CD8-positive, alpha-beta memory T cell (primary cell): ENCODE data around the gene TMOD2. TPM values are rescaled to one million over a fixed set of nuclear protein-coding genes. Genes with fewer than 3 reads are reported as not detected.

Source experiments
- CTCF ChIA-PET: fragments of 350-600 bp; sonication (Branson Sonifier 250); formaldehyde crosslinking; loops from one replicate; lab custom pipeline; 2021; ENCODE audit warnings: antibody characterized with exemption; lab: Charles Lee
- POLR2A ChIA-PET: fragments of 350-600 bp; sonication (Branson Sonifier 250); formaldehyde crosslinking; loops from one replicate; lab custom pipeline; 2021; ENCODE audit warnings: antibody characterized with exemption; lab: Charles Lee
- DNase-seq, 5 donors: peaks; one replicate each; pipeline versions ENCODE4 v3.0.0 to v3.0.0-alpha.2; 2020 to 2022; ENCODE audit warnings: mixed read lengths in 1 of 5
- H3K27ac ChIP-seq: one replicate; pipeline ENCODE4 v1.7.0; 2013; ENCODE audit warnings: low read depth, mild to moderate bottlenecking, low read length, moderate library complexity
- H3K27me3 ChIP-seq: 2 replicates; pipeline ENCODE4 v1.7.0; 2013; ENCODE audit warnings: low read length, mild to moderate bottlenecking; ENCODE audit not compliant: insufficient read depth, poor library complexity, severe bottlenecking
- H3K36me3 ChIP-seq: 2 replicates; pipeline ENCODE4 v1.7.0; 2013; ENCODE audit warnings: mild to moderate bottlenecking, low read length, moderate library complexity; ENCODE audit not compliant: insufficient read depth
- H3K4me1 ChIP-seq: 2 replicates; pipeline ENCODE4 v1.7.0; 2013; ENCODE audit warnings: mild to moderate bottlenecking, low read length, moderate library complexity; ENCODE audit not compliant: insufficient read depth
- H3K4me3 ChIP-seq: 2 replicates; pipeline ENCODE4 v1.7.0; 2013; ENCODE audit warnings: mild to moderate bottlenecking, low read length
- H3K9me3 ChIP-seq: 2 replicates; pipeline ENCODE4 v1.7.0; 2013; ENCODE audit warnings: mild to moderate bottlenecking, low read length
- H3K27ac Mint-ChIP-seq, 8 donors: one replicate each; pipeline ENCODE4 v1.8.0; 2020 to 2021; ENCODE audit warnings: mixed read lengths in 8 of 8, mild to moderate bottlenecking in 6 of 8, inconsistent platforms in 3 of 8, moderate library complexity in 3 of 8
- H3K27me3 Mint-ChIP-seq, 2 donors: one replicate each; pipeline ENCODE4 v1.8.0; 2020 to 2021; ENCODE audit warnings: mixed read lengths in 2 of 2, mild to moderate bottlenecking in 1 of 2, moderate library complexity in 1 of 2
- H3K36me3 Mint-ChIP-seq, 3 donors: one replicate each; pipeline ENCODE4 v1.8.0; 2020 to 2021; ENCODE audit warnings: mixed read lengths in 3 of 3, inconsistent platforms in 1 of 3, mild to moderate bottlenecking in 1 of 3
- H3K4me1 Mint-ChIP-seq, 3 donors: one replicate each; pipeline ENCODE4 v1.8.0; 2020 to 2021; ENCODE audit warnings: mixed read lengths in 3 of 3, inconsistent platforms in 1 of 3, mild to moderate bottlenecking in 1 of 3
- H3K4me3 Mint-ChIP-seq, 7 donors: one replicate each; pipeline ENCODE4 v1.8.0; 2020 to 2021; ENCODE audit warnings: mixed read lengths in 7 of 7, mild to moderate bottlenecking in 6 of 7, moderate library complexity in 4 of 7, inconsistent platforms in 2 of 7
- H3K9me3 Mint-ChIP-seq, 5 donors: one replicate each; pipeline ENCODE4 v1.8.0; 2020 to 2022; ENCODE audit warnings: mixed read lengths in 5 of 5, mild to moderate bottlenecking in 3 of 5, moderate library complexity in 2 of 5, inconsistent platforms in 1 of 5
- polyA plus RNA-seq: library from polyadenylated mRNA; unstranded; fragments of 300-500 nt; fragmentation: Illumina TruSeq; gene quantifications from one replicate; pipeline ENCODE4 v1.2.3, GENCODE V29; 2021
- total RNA-seq, 2 experiments: library from RNA; stranded (reverse); gene quantifications; one replicate each; pipeline ENCODE4 v1.2.3, GENCODE V29; 2021

Gene TMOD2
- total and polyA plus RNA-seq, 3 experiments from 2014 or later, result 3.1 to 10.0 (median 8.6) TPM

DNA sequence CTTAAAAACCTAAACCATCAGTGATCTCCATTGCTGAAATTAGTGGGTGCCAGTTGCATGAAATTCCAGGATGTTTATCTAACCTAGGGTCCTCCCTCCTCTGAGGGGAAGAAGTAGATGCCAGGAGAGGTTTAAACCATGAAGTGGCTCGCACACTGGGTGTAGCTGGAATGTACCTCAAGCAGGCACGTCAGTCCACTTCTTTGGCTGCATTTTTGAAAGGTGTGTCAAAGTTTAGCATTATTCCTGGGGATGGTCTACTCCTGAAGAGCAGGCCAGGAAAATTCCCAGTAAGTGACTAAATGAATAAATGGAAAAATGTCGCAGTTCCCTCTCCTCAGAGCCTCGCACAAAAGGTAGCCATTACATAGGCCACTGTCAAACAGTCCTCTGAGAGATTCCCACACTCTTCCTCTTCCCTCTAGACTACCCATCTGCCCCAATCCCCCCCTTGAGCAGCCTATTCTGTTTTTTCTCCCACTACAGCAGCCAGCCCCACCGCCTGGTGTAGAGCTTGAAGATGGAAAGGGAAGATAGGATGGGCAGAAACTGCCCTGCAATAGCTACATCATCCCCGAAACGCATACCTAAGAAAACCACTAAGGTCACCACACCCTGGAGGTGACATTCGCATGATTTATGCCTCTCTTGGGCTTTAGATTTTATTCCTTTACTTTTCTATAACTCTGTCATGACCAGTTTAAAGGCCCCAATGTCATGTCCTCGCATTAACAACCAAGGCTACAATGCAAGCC is 77.4 kb downstream of the TMOD2 start:
- Histone ChIP-seq H3K9me3 (no peaks in the 10 kb centered on the region), H3K36me3 (no peaks in the 10 kb centered on the region), H3K4me1 (peaks cover 29% of the 10 kb centered on the region), H3K27ac (peak overlapping the region; percentile 71), H3K4me3 (no peak overlapping the region), H3K27me3 (no peaks in the 10 kb centered on the region)
- H3K4me3 Mint-ChIP-seq, result peak overlapping the region; percentile 89 to 99 (median 97)
- CTCF ChIA-PET, result interaction anchor here (0.8 to 1.1 kb wide), 2 partner anchors 33 to 92 kb away, joined by 4 to 6 read pairs; no protein-coding TSS in a partner anchor
- POLR2A ChIA-PET, result no interaction called here
- H3K36me3 Mint-ChIP-seq, result peaks cover 0 to 5% (median 2%) of the 10 kb centered on the region in 3 donors
- H3K27ac Mint-ChIP-seq, result peak overlapping the region; percentile 86 to 97 (median 91)
- H3K27me3 Mint-ChIP-seq, result no peaks in the 10 kb centered on the region
- no peak for DNase-seq
- H3K4me1 Mint-ChIP-seq, result peaks cover 37 to 46% (median 40%) of the 10 kb centered on the region in 3 donors
- no peaks in the 10 kb centered on the region for H3K9me3 Mint-ChIP-seq

DNA sequence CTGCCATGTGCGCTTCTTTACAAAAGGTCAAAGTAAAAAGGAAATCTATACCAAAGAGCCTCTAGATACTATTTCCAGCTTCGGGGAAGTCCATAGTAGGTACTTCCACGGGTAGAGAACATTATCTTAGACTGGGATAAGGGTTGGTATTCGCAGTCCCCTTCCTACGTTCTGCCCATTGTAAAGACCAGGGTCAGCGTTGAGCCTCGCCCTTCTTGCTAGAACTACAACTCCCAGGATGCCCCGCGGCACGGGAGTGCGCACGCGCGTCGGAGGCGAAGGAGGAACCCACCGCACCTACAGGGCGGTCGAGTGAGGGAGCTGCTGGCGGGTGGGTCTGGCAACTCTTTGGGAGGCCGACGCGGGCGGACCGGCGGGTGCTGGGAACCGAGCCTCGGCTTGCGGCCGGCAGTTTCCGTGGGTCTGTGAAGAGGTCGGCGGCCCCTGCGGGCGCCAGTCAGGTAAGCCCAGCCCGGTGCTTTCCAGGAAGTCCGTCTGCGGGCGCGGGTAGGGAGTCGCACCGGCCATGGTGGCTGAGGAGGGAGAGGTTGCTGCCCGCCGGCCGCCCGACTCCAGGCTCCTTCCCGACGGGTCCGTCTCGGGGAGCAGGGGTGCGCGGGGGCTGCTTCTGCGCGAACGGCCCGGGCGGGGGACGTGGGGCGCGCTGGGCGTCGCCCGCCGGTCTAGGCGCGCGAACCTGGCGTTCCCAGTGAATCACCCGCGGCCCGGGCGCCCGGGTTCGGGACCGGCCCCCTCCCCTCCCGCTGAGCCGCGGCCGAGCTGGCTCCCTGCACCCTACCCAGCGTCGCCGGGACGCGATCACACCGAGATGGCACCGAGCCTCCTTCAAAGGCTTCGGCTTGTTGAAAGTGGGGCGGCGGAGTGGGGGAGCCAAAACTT is 78.2 kb downstream of the TMOD2 start, which contains the start of gene TMOD3:
TMOD3 (plus strand) TSS at position 278 of the 900 bp plus-strand sequence. CDS start 33,232 bp downstream, outside the sequence.
- H3K36me3 Mint-ChIP-seq, result peaks cover 0 to 5% (median 2%) of the 10 kb centered on the region in 3 donors
- H3K4me1 Mint-ChIP-seq, result peaks cover 44 to 54% (median 49%) of the 10 kb centered on the region in 3 donors
- ChIA-PET POLR2A (interaction anchor here (0.6 kb wide), 1 partner anchor 415 kb away, joined by 4 read pairs; no protein-coding TSS in a partner anchor), CTCF (interaction anchor here (0.8 to 1.6 kb wide), 4 partner anchors 32 to 180 kb away, joined by 4 to 6 read pairs (median 4); no protein-coding TSS in a partner anchor)
- Histone ChIP-seq H3K27ac (peak within 1 kb of the TSS; percentile 71), H3K27me3 (no peaks in the 10 kb centered on the region), H3K9me3 (no peaks in the 10 kb centered on the region), H3K4me3 (peak within 1 kb of the TSS; percentile 60), H3K4me1 (peaks cover 35% of the 10 kb centered on the region), H3K36me3 (no peaks in the 10 kb centered on the region)
- H3K27me3 Mint-ChIP-seq, result no peaks in the 10 kb centered on the region
- H3K27ac Mint-ChIP-seq, result peak within 1 kb of the TSS; percentile 86 to 99 (median 96)
- DNase-seq, result peak; percentile 80 to 93 (median 86)
- peak within 1 kb of the TSS; percentile 93 to 99 (median 97) for H3K4me3 Mint-ChIP-seq
- no peaks in the 10 kb centered on the region for H3K9me3 Mint-ChIP-seq

DNA sequence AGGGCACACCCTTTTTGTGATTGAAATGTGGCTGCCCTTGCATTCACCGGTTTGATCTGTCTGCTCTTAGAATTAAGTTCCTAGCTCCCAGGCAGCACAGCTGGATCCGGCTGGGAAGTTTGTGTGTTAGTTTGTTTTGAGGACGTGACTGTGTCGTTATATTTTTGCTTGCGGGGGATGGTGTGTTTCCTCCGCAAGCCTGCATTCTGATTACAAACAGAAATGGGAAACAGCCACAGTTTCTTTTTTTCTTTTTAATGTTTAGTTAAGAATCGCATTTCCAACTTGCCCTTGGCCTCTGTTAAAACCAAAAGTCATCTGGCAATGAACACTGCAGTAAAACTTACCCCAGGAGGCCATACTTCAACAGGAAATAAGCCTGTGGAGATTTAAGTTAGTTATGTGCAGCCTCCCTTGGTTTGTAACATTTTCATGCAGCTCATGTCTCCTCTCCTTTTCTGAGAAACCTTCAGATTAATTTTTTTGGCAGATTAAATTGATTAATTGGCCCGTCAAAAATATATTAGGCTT is 78.9 kb downstream of the TMOD2 start:
- peak overlapping the region; percentile 71 for H3K27ac ChIP-seq
- peak overlapping the region; percentile 93 to 99 (median 97) for H3K4me3 Mint-ChIP-seq
- peaks cover 36% of the 10 kb centered on the region for H3K4me1 ChIP-seq
- CTCF ChIA-PET, result interaction anchor here (1.1 to 1.6 kb wide), 3 partner anchors 31 to 180 kb away, joined by 4 to 6 read pairs (median 4); no protein-coding TSS in a partner anchor
- H3K9me3 ChIP-seq, result no peaks in the 10 kb centered on the region
- POLR2A ChIA-PET, result interaction anchor here (0.6 kb wide), 1 partner anchor 414 kb away, joined by 4 read pairs; no protein-coding TSS in a partner anchor
- peak in 1 of 5 donors; percentile 7 for DNase-seq
- peak overlapping the region; percentile 60 for H3K4me3 ChIP-seq
- peaks cover 51 to 61% (median 56%) of the 10 kb centered on the region in 3 donors for H3K4me1 Mint-ChIP-seq
- peaks cover 0 to 5% (median 2%) of the 10 kb centered on the region in 3 donors for H3K36me3 Mint-ChIP-seq
- H3K36me3 ChIP-seq, result no peaks in the 10 kb centered on the region
- no peaks in the 10 kb centered on the region for H3K27me3 Mint-ChIP-seq
- no peaks in the 10 kb centered on the region for H3K27me3 ChIP-seq
- no peaks in the 10 kb centered on the region for H3K9me3 Mint-ChIP-seq
- H3K27ac Mint-ChIP-seq, result peak overlapping the region; percentile 78 to 99 (median 96)

DNA sequence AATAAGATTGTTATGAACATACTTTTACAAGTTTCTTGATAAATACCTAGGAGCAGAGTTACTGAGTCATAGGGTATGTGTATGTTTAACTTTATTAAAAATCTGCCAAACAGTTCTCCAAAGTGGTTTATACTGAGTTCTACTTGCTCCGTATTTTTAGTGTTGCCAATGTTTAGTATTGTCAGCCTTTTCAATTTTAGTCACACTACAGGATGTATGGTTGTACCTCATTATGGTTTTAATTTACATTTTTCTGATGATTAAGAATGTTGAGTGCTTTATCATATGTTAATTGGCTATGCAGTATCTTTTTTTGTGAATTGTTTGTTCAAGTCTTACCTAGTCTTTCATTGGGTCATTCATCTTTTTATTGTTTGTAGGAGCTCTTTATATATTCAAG is 82.4 kb downstream of the TMOD2 start:
- CTCF ChIA-PET, result no interaction called here
- peak overlapping the region in 2 of 8 donors; percentile 37 to 58 for H3K27ac Mint-ChIP-seq

GRCh38 chr15:51837792-51838251 is 86.4 kb downstream of the TMOD2 start:
- Mint-ChIP-seq H3K27me3 (no peaks in the 10 kb centered on the region), H3K36me3 (peaks cover 0 to 8% (median 2%) of the 10 kb centered on the region in 3 donors), H3K4me3 (peak overlapping the region in 5 of 7 donors; percentile 0 to 67 (median 48)), H3K4me1 (peaks cover 85 to 99% (median 96%) of the 10 kb centered on the region in 3 donors), H3K27ac (peak overlapping the region in 6 of 8 donors; percentile 3 to 58 (median 26)), H3K9me3 (no peaks in the 10 kb centered on the region)
- H3K9me3 ChIP-seq, result no peaks in the 10 kb centered on the region
- CTCF ChIA-PET, result no interaction called here
- H3K27ac ChIP-seq, result no peak overlapping the region
- no peak overlapping the region for H3K4me3 ChIP-seq
- H3K27me3 ChIP-seq, result no peaks in the 10 kb centered on the region
- DNase-seq, result no peak
- no peaks in the 10 kb centered on the region for H3K36me3 ChIP-seq
- POLR2A ChIA-PET, result no interaction called here
- peaks cover 67% of the 10 kb centered on the region for H3K4me1 ChIP-seq

More for the DNA sequence above, 82.4 kb downstream of the TMOD2 start:
- peaks cover 81 to 94% (median 89%) of the 10 kb centered on the region in 3 donors for H3K4me1 Mint-ChIP-seq
- H3K4me1 ChIP-seq, result peaks cover 54% of the 10 kb centered on the region
- no peaks in the 10 kb centered on the region for H3K36me3 ChIP-seq
- no peak for DNase-seq
- POLR2A ChIA-PET, result no interaction called here
- no peaks in the 10 kb centered on the region for H3K27me3 Mint-ChIP-seq
- H3K9me3 ChIP-seq, result no peaks in the 10 kb centered on the region
- no peak overlapping the region for H3K27ac ChIP-seq
- H3K27me3 ChIP-seq, result no peaks in the 10 kb centered on the region
- H3K9me3 Mint-ChIP-seq, result no peaks in the 10 kb centered on the region
- H3K36me3 Mint-ChIP-seq, result peaks cover 0 to 12% (median 4%) of the 10 kb centered on the region in 3 donors
- H3K4me3 ChIP-seq, result no peak overlapping the region
- peak overlapping the region in 3 of 7 donors; percentile 30 to 44 (median 39) for H3K4me3 Mint-ChIP-seq

DNA sequence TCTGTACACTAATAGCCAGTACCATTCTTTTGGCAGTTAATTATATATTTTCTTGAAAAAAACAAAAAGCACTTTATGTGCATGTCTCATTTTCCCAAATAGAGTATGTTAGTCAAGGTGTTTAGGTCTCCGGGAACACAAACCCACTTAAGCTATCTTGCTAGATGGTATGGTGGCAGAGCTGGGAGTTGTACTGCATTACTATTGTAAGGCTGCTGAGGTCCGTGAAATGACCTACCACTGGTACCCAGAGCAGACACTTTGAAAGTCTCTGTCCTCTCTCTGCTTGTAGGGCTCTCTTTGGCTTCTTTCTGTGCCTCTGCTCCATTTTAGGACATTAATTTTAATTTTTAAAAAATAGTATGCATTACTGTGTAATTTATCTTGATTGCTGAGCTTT is 86.9 kb downstream of the TMOD2 start:
- H3K4me1 ChIP-seq, result peaks cover 68% of the 10 kb centered on the region
- H3K27me3 Mint-ChIP-seq, result no peaks in the 10 kb centered on the region
- peak overlapping the region in 2 of 8 donors; percentile 25 to 31 for H3K27ac Mint-ChIP-seq
- H3K4me3 ChIP-seq, result no peak overlapping the region
- H3K36me3 ChIP-seq, result no peaks in the 10 kb centered on the region
- H3K4me3 Mint-ChIP-seq, result peak overlapping the region in 4 of 7 donors; percentile 10 to 67 (median 56)
- peaks cover 0 to 8% (median 2%) of the 10 kb centered on the region in 3 donors for H3K36me3 Mint-ChIP-seq
- no peak for DNase-seq
- no peaks in the 10 kb centered on the region for H3K9me3 ChIP-seq
- CTCF ChIA-PET, result no interaction called here
- POLR2A ChIA-PET, result no interaction called here
- no peaks in the 10 kb centered on the region for H3K27me3 ChIP-seq
- no peaks in the 10 kb centered on the region for H3K9me3 Mint-ChIP-seq
- H3K27ac ChIP-seq, result no peak overlapping the region
- peaks cover 86 to 99% (median 96%) of the 10 kb centered on the region in 3 donors for H3K4me1 Mint-ChIP-seq

DNA sequence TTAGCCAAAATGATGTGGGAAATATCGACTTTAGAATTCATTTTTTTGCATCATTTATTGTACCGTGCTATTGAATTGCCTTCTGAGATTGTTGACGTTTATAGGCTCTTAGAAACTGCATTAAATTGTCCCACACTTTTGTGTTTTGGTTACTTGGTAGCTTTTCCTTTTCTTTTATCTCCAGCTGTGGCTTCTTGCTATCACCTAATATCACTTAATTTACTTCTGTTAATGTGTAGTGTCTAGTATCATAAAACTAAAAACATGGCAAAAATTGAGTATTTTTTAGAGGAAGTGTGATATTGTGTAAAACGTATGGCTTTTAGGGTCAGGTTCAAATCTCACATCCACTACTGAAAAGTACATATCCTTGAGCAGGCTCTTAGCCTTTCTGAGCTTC is 89.3 kb downstream of the TMOD2 start:
- no peaks in the 10 kb centered on the region for H3K9me3 Mint-ChIP-seq
- ChIA-PET CTCF (no interaction called here), POLR2A (no interaction called here)

More for the DNA sequence above, 89.3 kb downstream of the TMOD2 start:
- H3K4me3 Mint-ChIP-seq, result no peak overlapping the region
- peaks cover 83 to 96% (median 95%) of the 10 kb centered on the region in 3 donors for H3K4me1 Mint-ChIP-seq
- H3K27me3 ChIP-seq, result no peaks in the 10 kb centered on the region
- H3K4me1 ChIP-seq, result peaks cover 76% of the 10 kb centered on the region
- H3K36me3 Mint-ChIP-seq, result peaks cover 0 to 9% (median 5%) of the 10 kb centered on the region in 3 donors
- no peak overlapping the region for H3K27ac ChIP-seq
- H3K27ac Mint-ChIP-seq, result peak overlapping the region in 1 of 8 donors; percentile 21
- no peaks in the 10 kb centered on the region for H3K9me3 ChIP-seq
- no peak for DNase-seq
- H3K36me3 ChIP-seq, result no peaks in the 10 kb centered on the region
- H3K4me3 ChIP-seq, result no peak overlapping the region
- H3K27me3 Mint-ChIP-seq, result no peaks in the 10 kb centered on the region
